ENCODE measurements around the gene CYTIP.
"Not testable (repeated sequence)": the region's sequence is repeated elsewhere in the genome, so short reads cannot be mapped to it uniquely, and the experiment has no call there.

The CYTIP gene

GRCh38 chr2:157395811-157396210 is 48.1 kb downstream of the CYTIP start:
- Mint-ChIP-seq H3K4me1 (no peaks in the 10 kb centered on the region), H3K27me3 (no peaks in the 10 kb centered on the region), H3K27ac (no peak overlapping the region), H3K4me3 (no peak overlapping the region), H3K9me3 (peaks cover 4% of the 10 kb centered on the region), H3K36me3 (peaks cover 17% of the 10 kb centered on the region)
- no peak for DNase-seq (ENCODE audit: low spot score in 2 of 2)
- ATAC-seq (ENCODE audit: low read depth) = no peak

GRCh38 chr2:157394928-157395327 is 49.0 kb downstream of the CYTIP start:
- Mint-ChIP-seq H3K9me3 (peaks cover 6% of the 10 kb centered on the region), H3K4me3 (no peak overlapping the region), H3K27me3 (no peaks in the 10 kb centered on the region), H3K36me3 (peaks cover 13% of the 10 kb centered on the region), H3K27ac (no peak overlapping the region), H3K4me1 (no peaks in the 10 kb centered on the region)
- ATAC-seq (ENCODE audit: low read depth) (no peak), DNase-seq (ENCODE audit: low spot score in 2 of 2) (no peak)

DNA sequence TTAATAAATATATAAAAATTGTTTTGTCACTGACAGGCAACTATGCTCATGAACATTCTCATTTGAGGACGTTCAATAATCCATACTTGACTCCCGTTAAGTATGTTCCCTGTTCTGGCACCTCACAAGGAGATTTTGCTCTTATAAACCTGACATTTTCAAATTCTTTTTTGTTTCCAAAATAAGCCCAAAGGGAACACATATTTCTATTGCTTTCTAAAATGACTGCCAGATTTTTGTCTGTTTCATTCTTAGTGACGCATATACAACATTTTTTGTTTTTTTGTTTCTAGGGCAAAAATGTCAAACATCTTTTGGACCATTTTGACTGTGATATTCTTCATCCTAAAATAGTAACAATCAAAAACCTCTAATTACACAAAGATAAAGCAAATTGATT is 50.5 kb downstream of the CYTIP start:
- DNase-seq (ENCODE audit: low spot score in 2 of 2) = no peak
- H3K27me3 Mint-ChIP-seq = no peaks in the 10 kb centered on the region
- H3K9me3 Mint-ChIP-seq = peaks cover 9% of the 10 kb centered on the region
- H3K4me3 Mint-ChIP-seq = no peak overlapping the region
- H3K27ac Mint-ChIP-seq = no peak overlapping the region
- ATAC-seq (ENCODE audit: low read depth) = no peak
- H3K36me3 Mint-ChIP-seq = peaks cover 7% of the 10 kb centered on the region
- H3K4me1 Mint-ChIP-seq = peaks cover 2% of the 10 kb centered on the region

GRCh38 chr2:157388827-157389226 is 55.1 kb downstream of the CYTIP start:
- Mint-ChIP-seq H3K27me3 (no peaks in the 10 kb centered on the region), H3K4me1 (peaks cover 14% of the 10 kb centered on the region), H3K36me3 (peaks cover 14% of the 10 kb centered on the region), H3K27ac (no peak overlapping the region), H3K4me3 (no peak overlapping the region), H3K9me3 (peaks cover 7% of the 10 kb centered on the region)
- DNase-seq (ENCODE audit: low spot score in 2 of 2) (no peak), ATAC-seq (ENCODE audit: low read depth) (no peak)

- DNase-seq (ENCODE audit: low spot score in 2 of 2) (no peak), ATAC-seq (ENCODE audit: low read depth) (peak; percentile 27)
- Mint-ChIP-seq H3K36me3 (peaks cover 11% of the 10 kb centered on the region), H3K4me1 (peaks cover 16% of the 10 kb centered on the region), H3K27me3 (no peaks in the 10 kb centered on the region), H3K4me3 (no peak overlapping the region), H3K27ac (peak overlapping the region; percentile 32), H3K9me3 (peaks cover 7% of the 10 kb centered on the region)
These were observed 57.1 kb downstream of the CYTIP start for GRCh38 chr2:157386747-157387146.

GRCh38 chr2:157386247-157386646 is 57.6 kb downstream of the CYTIP start:
- Mint-ChIP-seq H3K9me3 (peaks cover 7% of the 10 kb centered on the region), H3K27ac (peak overlapping the region; percentile 32), H3K27me3 (no peaks in the 10 kb centered on the region), H3K4me3 (no peak overlapping the region), H3K4me1 (peaks cover 18% of the 10 kb centered on the region), H3K36me3 (peaks cover 13% of the 10 kb centered on the region)
- ATAC-seq (ENCODE audit: low read depth) (no peak), DNase-seq (ENCODE audit: low spot score in 2 of 2) (no peak)

- ATAC-seq (ENCODE audit: low read depth) (no peak), DNase-seq (ENCODE audit: low spot score in 2 of 2) (no peak)
- H3K4me1 Mint-ChIP-seq = peaks cover 8% of the 10 kb centered on the region
- peaks cover 19% of the 10 kb centered on the region for H3K9me3 Mint-ChIP-seq
- no peak overlapping the region for H3K27ac Mint-ChIP-seq
- no peak overlapping the region for H3K4me3 Mint-ChIP-seq
- peaks cover 28% of the 10 kb centered on the region for H3K36me3 Mint-ChIP-seq
- no peaks in the 10 kb centered on the region for H3K27me3 Mint-ChIP-seq
These were observed 66.0 kb downstream of the CYTIP start for GRCh38 chr2:157377861-157378260.

DNA sequence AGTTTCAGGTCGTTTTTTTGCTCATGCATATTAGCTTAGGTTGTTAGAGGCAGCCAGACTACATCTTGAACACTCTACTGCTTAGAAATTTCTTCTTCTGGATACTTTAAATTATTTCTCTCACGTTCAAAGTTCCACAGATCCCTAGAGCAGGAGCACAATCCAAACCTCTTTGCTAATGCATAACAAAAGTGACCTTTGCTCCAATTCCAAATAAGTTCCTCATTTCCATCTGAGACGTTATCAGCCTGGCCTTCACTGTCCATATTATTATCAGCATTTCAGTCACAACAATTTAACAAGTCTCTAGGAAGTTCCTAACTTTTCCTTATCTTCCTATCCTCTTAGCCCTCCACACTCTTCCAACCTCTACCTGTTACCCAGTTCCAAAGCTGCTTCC is 67.8 kb downstream of the CYTIP start:
- ATAC-seq (ENCODE audit: low read depth) = no peak
- DNase-seq (ENCODE audit: low spot score in 2 of 2) = no peak
- Mint-ChIP-seq H3K4me1 (peaks cover 4% of the 10 kb centered on the region), H3K27me3 (no peaks in the 10 kb centered on the region), H3K4me3 (no peak overlapping the region), H3K36me3 (peaks cover 23% of the 10 kb centered on the region), H3K27ac (peak overlapping the region; percentile 62), H3K9me3 (peaks cover 19% of the 10 kb centered on the region)

DNA sequence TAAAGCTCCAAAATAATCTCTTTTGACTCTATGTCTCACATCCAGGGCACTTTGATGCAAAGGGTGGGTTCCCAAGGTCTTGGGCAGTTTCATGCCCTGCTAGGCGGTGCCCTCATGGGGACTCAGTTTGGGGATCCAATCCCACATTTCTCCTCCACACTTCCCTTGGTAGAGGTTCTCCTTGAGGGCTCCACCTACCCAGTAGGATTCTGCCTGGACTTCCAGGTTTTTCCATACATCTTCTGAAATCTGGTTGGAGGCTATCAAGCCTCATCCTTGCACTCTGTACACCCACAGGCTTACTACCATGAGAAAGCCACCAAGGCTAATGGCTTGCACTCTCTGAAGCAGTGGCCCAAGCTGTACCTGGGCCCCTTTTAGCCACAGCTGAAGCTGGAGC is 68.5 kb downstream of the CYTIP start:
- peaks cover 19% of the 10 kb centered on the region for H3K9me3 Mint-ChIP-seq
- DNase-seq (ENCODE audit: low spot score in 2 of 2) (no peak), ATAC-seq (ENCODE audit: low read depth) (no peak)
- H3K27ac Mint-ChIP-seq = peak overlapping the region; percentile 62
- H3K4me1 Mint-ChIP-seq = no peaks in the 10 kb centered on the region
- peaks cover 23% of the 10 kb centered on the region for H3K36me3 Mint-ChIP-seq
- H3K27me3 Mint-ChIP-seq = no peaks in the 10 kb centered on the region
- H3K4me3 Mint-ChIP-seq = no peak overlapping the region

DNA sequence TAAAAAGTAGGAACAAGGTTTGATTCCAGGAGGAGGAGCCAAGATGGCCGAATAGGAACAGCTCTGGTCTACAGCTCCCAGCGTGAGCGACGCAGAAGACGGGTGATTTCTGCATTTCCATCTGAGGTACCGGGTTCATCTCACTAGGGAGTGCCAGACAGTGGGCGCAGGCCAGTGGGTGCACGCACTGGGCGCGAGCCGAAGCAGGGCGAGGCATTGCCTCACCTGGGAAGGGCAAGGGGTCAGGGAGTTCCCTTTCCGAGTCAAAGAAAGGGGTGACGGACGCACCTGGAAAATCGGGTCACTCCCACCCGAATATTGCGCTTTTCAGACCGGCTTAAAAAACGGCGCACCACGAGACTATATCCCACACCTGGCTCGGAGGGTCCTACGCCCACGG is 75.4 kb downstream of the CYTIP start:
- H3K36me3 Mint-ChIP-seq; H3K4me3 Mint-ChIP-seq; H3K27ac Mint-ChIP-seq; H3K27me3 Mint-ChIP-seq; DNase-seq (ENCODE audit: low spot score in 2 of 2); H3K9me3 Mint-ChIP-seq; ATAC-seq (ENCODE audit: low read depth): not testable (repeated sequence)
- H3K4me1 Mint-ChIP-seq = peaks cover 13% of the 10 kb centered on the region

DNA sequence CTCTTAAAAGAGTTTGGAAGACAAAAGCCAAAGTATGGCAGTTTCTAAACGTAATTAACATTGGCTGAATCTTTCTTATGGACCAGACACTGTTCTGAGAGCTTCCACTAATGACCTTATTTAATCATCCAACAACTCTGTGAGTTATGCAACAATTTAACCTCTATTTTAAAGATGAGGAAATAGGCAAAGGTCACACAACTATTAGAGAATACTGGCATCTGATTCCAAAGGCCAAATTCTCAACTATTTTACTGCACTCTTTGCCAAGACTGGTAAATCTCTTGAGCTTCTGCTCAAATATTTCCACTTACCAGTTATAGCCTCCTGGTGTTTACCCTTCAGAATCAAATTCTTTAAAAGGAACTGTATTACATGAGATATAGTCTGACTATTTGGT is 76.2 kb downstream of the CYTIP start:
- no peak for DNase-seq (ENCODE audit: low spot score in 2 of 2)
- no peak overlapping the region for H3K27ac Mint-ChIP-seq
- H3K27me3 Mint-ChIP-seq = no peaks in the 10 kb centered on the region
- H3K4me1 Mint-ChIP-seq = peaks cover 16% of the 10 kb centered on the region
- ATAC-seq (ENCODE audit: low read depth) = no peak
- no peak overlapping the region for H3K4me3 Mint-ChIP-seq
- H3K36me3 Mint-ChIP-seq = peaks cover 12% of the 10 kb centered on the region
- H3K9me3 Mint-ChIP-seq = peaks cover 3% of the 10 kb centered on the region

All from memory B cell (primary cell).